ENCODE data around the gene NEAT1.
"Not testable (repeated sequence)": the region's sequence is repeated elsewhere in the genome, so short reads cannot be mapped to it uniquely, and the experiment has no call there.

The NEAT1 gene

GRCh38 chr11:65435411-65435931 lies 12.9 kb downstream of the NEAT1 start:
- DNase-seq: no peak

DNA sequence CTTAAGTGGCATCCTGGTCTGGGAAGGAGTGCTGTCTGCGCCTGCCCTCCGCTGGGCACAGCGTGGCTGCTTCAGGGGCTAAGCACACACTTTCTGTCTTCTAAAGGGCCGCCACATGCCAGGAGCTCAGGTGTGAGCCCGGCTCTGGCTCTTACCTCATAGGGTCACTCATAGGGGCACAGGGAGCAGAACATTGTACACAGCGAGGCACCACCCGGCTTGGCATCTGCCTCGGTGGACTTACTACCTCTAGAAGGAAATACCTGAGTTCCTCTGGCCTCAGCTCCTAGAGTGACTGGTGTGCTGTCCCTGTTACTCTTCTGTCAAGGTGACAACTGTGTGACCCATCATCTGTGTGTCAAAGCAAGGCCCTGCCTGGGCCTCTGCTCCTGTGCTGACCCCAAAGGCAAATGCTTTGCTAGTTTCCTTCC lies 13.4 kb downstream of the NEAT1 start:
- no peak for DNase-seq

DNA sequence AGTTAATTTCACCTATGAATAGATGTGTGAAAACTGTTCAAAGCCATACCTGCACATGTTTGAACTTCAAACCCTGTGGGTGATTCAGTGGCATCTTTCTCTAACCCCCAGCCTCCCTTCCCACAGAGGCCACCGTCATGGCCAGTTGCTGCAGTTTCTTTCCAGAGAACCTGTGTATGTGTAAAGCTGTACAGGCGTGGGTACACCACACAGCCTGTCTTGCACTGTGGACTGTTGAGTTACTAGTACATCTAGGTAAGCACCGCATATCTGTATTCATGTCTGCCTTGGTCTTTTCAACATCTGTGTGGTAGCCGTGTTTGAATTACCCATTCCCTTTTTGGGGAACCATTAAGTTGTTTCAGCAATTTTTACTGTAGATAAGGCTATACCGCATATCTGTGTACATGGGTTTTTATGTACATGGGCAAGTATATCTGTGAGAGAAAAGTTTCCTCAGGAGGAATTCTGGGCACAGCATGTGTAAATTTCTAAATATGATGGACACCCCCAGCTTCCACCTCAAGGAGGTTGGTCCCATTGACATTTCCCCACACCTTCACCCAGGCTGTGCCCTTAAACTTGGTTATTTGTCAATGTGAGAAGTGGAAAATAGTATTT lies 13.9 kb downstream of the NEAT1 start:
- no peak for DNase-seq

GRCh38 chr11:65437436-65438227 lies 15.0 kb downstream of the NEAT1 start:
- no peak for DNase-seq

DNA sequence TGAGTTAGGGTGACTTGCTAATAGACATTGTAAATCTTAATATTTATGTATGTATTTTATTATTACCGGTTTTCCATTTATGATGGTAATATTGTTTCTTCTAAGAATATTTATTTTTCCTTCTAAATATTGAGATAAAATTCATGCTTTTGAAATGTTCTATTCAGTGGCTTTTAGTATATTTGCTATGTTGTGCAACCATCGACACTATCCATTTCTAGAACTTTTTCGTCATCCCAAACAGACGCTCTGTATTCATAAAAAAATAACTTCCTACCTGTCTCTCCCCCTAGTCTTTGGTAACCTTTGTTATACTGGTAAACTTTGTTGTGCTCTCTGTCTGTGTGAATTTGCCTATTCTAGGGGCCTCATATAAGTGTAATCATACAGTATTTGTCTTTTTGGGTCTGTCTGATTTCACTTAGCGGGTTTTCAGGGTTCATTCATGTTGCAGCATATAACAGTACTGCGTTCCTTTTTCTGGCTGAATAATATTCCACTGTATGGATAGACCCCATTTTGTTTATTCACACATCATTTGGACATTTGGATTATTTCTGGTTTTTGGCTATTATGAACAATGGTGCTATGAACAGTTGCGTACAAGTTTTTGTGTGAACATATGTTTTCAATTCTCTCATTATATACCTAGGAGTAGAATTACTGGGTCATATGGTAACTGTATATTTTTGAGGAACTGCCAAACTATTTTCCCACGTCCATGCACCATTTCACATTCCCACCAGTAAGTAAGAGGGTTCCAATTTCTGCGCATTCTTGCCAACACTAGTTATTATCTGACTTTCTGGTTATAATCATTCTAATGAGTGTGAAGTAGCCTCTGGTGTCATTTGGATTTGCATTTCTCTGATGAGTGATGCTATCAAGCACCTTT lies 15.9 kb downstream of the NEAT1 start:
- DNase-seq: no peak

DNA sequence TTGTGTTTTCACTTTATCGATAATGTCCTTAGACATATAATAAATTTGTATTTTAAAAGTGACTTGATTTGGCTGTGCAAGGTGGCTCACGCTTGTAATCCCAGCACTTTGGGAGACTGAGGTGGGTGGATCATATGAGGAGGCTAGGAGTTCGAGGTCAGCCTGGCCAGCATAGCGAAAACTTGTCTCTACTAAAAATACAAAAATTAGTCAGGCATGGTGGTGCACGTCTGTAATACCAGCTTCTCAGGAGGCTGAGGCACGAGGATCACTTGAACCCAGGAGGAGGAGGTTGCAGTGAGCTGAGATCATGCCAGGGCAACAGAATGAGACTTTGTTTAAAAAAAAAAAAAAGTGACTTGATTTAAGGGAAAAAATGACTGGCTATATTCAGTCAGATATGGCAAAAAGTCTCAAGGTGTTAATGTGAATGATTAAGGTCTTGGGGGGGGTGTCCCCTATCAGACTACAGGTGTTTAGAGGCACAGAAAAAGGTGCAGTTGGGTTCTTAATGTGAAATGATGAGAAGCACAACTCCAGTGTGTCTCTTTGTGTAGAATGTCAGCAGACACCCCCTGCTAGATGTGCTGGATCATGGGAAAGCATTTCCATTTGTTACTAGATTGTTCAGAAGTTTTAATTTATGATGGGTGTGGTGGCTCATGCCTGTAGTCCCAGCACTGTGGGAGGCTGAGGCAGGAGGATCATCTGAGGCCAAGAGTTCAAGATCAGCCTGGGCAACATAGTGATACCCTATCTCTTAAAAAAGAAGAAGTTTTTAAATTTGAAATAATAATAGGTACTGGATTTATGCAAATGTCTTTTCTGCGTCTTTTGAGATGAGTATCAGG lies 17.0 kb downstream of the NEAT1 start:
- DNase-seq: no peak

GRCh38 chr11:65440831-65441499 lies 18.4 kb downstream of the NEAT1 start:
- no peak for DNase-seq

- no peak for DNase-seq
Observed at GRCh38 chr11:65442842-65443331, 20.3 kb downstream of the NEAT1 start.

DNA sequence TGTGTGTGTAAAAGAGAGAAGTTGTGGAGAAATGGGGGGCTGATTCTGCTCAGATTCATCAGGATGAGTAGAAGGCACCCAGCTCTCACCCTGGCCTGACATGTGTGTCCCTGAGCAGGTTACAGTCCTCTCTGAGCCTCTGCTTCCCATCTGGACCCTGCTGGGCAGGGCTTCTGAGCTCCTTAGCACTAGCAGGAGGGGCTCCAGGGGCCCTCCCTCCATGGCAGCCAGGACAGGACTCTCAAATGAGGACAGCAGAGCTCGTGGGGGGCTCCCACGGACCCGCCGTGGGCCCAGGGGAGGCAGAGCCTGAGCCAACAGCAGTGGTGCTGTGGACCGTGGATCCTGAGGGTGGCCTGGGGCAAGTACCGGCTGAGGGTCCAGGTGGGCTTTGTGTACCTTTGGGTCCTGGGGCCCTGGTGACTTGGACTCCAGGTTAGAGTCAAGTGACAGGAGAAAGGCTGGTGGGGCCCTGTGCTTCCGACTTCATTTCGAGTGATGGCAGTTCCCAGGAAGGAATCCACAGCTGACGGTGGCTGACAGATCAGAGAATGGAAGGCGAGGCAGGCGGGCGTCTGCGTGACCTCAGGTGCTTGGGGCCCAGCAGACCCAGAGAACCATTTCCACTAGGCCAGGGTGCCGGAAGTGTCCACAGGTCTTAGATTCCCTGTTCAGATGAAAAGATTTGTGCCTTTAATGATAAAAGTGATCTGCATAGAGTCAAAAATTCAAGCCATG lies 21.9 kb downstream of the NEAT1 start:
- DNase-seq: no peak

- no peak for DNase-seq
Observed at GRCh38 chr11:65445101-65445603, 22.6 kb downstream of the NEAT1 start.

GRCh38 chr11:65445604-65446445 lies 23.2 kb downstream of the NEAT1 start:
- DNase-seq: no peak

DNA sequence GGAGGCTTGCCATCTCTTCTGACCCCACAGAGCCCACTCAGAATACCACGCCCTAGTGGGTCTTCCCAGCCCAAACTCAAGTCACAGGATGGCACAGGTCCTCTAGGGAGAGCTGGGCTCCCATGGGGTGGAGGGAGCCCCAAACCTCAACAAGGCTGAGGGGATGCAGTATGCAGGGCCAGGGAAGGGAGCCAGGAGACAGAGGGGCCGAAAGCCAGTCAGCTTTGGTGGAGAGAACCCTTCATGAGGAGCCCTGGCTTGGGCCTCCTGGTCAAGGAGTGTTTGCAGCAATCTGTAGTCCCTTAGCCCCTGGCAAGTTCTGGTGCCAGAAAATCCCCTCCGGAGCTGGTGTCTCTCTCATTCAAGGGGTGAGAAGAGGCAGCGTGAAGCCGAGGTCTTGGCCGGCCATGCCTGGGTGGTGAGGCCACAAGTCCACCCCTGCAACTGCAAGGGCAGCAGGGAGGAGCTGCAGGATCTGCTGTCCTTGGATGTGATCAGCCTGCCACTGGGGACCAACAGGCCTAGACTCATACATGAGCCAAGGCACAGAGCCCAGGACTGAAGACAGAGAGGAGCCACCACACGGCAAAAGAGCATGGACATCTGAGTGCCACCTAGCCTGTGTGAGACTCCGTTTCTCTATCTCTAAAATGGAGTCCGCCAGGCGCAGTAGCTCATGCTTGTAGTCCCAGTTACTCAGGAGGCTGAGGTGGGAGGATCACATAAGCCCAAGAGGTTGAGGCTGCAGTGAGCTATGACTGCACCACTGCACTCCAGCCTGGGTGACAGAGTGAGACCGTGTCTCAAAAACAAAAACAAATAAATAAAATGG lies 24.1 kb downstream of the NEAT1 start:
- DNase-seq: no peak

- no peak for DNase-seq
Observed at GRCh38 chr11:65448074-65448417, 25.4 kb downstream of the NEAT1 start.

- DNase-seq: no peak
Observed at GRCh38 chr11:65448418-65449105, 26.0 kb downstream of the NEAT1 start.

DNA sequence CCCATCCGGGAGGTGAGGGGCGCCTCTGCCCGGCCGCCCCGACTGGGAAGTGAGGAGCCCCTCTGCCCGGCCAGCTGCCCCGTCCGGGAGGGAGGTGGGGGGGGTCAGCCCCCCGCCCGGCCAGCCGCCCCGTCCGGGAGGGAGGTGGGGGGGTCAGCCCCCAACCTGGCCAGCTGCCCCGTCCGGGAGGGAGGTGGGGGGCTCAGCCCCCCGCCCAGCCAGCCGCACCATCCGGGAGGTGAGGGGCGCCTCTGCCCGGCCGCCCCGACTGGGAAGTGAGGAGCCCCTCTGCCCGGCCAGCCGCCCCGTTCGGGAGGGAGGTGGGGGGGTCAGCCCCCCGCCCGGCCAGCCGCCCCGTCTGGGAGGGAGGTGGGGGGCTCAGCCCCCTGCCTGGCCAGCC lies 28.7 kb downstream of the NEAT1 start:
- not testable (repeated sequence) for DNase-seq

DNA sequence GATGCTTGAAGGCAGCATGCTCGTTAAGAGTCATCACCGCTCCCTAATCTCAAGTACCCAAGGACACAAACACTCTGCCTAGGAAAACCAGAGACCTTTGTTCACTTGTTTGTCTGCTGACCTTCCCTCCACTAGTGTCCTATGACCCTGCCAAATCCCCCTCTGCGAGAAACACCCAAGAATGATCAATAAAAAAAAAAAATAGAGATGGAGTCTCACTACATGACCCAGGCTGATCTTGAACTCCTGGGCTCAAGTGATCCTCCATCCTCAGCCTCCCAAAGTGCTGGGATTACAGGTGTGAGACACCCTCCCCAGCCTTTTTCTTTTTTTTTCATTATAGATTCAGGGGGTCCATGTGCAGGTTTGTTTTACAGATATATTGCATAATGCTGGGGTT lies 29.7 kb downstream of the NEAT1 start:
- not testable (repeated sequence) for DNase-seq

- no peak for DNase-seq
Observed at GRCh38 chr11:65452806-65453490, 30.4 kb downstream of the NEAT1 start.

DNA sequence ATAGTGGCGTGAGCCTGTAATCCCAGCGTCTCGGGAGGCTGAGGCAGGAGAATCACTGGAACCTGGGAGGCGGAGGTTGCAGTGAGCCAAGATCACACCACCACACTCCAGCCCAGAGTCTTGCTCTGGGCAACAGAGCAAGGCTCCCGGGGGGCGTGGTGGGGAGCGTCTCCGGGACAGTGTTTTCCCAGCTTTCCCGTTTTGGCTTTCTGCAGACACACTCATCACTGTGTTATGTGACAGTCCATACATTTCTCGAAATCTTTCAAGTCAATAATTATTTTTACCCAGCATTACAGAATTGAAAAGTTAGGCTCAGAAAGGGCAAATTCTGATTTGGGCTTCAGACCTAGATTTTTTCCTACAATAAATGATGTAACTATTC lies 31.7 kb downstream of the NEAT1 start:
- DNase-seq: no peak
